OCI-LY7 (cell line): ENCODE results near the gene LY6G5C.

Experiments used
- CTCF ChIP-seq: fragments of 200-600 bp; sonication (generic); conservative IDR thresholded peaks from 2 replicates; pipeline ENCODE4 v1.5.1; 2014; ENCODE audit warnings: mild to moderate bottlenecking, antibody characterized with exemption, low read length, moderate library complexity, mixed read lengths
- EZH2phosphoT487 ChIP-seq: fragments of 200-600 bp; sonication (generic); IDR thresholded peaks from 2 replicates; pipeline ENCODE4 v1.6.1; 2018; ENCODE audit warnings: low read depth, borderline replicate concordance, mild to moderate bottlenecking, mixed run types, antibody characterized with exemption, low read length, moderate library complexity, mixed read lengths

DNA sequence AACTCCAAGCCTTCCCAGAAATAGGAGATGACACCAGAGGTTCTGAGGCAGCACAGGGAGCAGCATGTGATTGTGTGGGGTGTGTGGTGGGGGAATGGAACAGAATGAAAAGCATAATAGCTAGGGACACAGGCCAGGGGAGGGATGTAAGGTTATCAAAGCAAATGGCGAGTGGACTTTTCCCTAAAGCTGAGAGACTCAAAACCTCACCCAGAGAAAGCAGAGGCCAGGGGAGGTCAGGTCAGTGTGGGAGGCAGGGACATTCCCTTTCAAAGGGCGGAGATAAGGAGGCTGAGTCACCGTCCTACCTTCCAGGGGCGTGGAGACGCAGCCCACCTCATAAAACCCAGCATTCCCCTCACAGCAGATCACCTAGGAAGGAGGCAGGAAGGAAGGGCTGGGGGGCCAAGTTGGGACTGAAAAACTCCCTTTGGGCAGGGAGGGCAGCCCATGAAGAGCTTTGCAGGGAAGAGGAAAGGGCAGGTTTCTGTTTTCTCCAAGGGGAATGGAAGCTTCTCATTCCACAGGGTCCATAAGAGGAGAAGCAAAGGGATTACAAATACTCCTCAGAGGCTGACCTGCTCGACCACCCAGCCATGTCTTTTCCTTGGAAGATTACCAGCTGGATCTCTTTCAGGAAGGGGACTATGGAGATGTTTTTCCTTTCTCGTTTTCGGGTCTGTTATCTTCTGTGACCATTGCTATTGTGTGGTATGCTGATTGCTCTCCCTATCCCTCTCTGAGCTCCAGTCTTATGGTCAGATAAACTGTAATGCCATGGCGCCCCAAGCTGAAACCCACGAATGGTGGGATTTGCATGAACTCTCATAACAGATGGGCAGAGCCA is 9.6 kb upstream of the LY6G5C start:
- TF ChIP-seq CTCF: no peak
- TF ChIP-seq EZH2phosphoT487: no peak
